GM12878 (cell line): Measurements from ENCODE around the gene SEMA7A. TPM values are rescaled to one million over a fixed set of nuclear protein-coding genes. Genes with fewer than 3 reads are reported as not detected.

Source experiments
- ATAC-seq: fragments of 200-7000 bp; cut with Tn5 transposase; 3 replicates; pipeline ENCODE4 v1.9.1; 2020; ENCODE audit warnings: mild to moderate bottlenecking, moderate library complexity
- BruUV-seq: library from RNA; stranded (reverse); fragments of 400-500 nt; replicated peaks from 2 replicates; lab custom pipeline; 2021; lab: Mats Ljungman, UMichigan
- CTCF ChIA-PET: fragments of 300-600 bp; sonication (Branson Sonifier 250); formaldehyde crosslinking; extraction: SDS; loops from one replicate; lab custom pipeline; 2021; ENCODE audit warnings: inconsistent platforms; lab: Yijun Ruan, JAX
- POLR2A ChIA-PET: fragments of 350-600 bp; formaldehyde crosslinking; extraction: SDS; loops from one replicate; lab custom pipeline; 2021; ENCODE audit warnings: inconsistent platforms; lab: Charles Lee
- RAD21 ChIA-PET: fragments of 300-600 bp; sonication (Branson Sonifier 250); formaldehyde crosslinking; loops from one replicate; lab custom pipeline; 2023; ENCODE audit warnings: antibody characterized with exemption; ENCODE audit not compliant: unreplicated experiment; lab: Charles Lee
- SMC1A ChIA-PET: fragments of 300-600 bp; sonication (Branson Sonifier 250); formaldehyde crosslinking; loops from one replicate; lab custom pipeline; 2023; ENCODE audit not compliant: unreplicated experiment, uncharacterized antibody; lab: Charles Lee
- DNase-seq: peaks from one replicate; pipeline ENCODE4 v3.0.0-alpha.2; 2011; ENCODE audit warnings: low read depth, low spot score
- FAIRE-seq: peaks from 3 replicates; lab custom pipeline; 2011; peaks lifted over from hg19 to GRCh38; lab: Jason Lieb, UNC
- H2AFZ ChIP-seq: 2 replicates; pipeline ENCODE4 v1.6.0; 2011; ENCODE audit warnings: low read depth, low read length, control low read depth; ENCODE audit not compliant: control insufficient read depth
- H3K27ac ChIP-seq: 2 replicates; pipeline ENCODE4 v1.5.1; 2011; ENCODE audit warnings: control low read depth; ENCODE audit not compliant: control insufficient read depth, insufficient read depth
- H3K27me3 ChIP-seq, 2 experiments: replicated peaks in 1 of 2; 2 replicates each; pipeline versions ENCODE4 v1.6.0 to v1.6.1; 2011; ENCODE audit warnings: low read length in 1 of 2; ENCODE audit not compliant: control insufficient read depth in 2 of 2, insufficient read depth in 2 of 2
- H3K36me3 ChIP-seq, 2 experiments: 2 replicates each; pipeline ENCODE4 v1.5.1; 2011; ENCODE audit warnings: low read length in 1 of 2; ENCODE audit not compliant: control insufficient read depth in 2 of 2, insufficient read depth in 2 of 2
- H3K4me1 ChIP-seq: 2 replicates; pipeline ENCODE4 v1.6.1; 2011; ENCODE audit warnings: mild to moderate bottlenecking, low read length, moderate library complexity, mixed read lengths; ENCODE audit not compliant: control insufficient read depth, insufficient read depth
- H3K4me2 ChIP-seq: 2 replicates; pipeline ENCODE4 v1.6.0; 2011; ENCODE audit warnings: control low read depth; ENCODE audit not compliant: control insufficient read depth, insufficient read depth
- H3K4me3 ChIP-seq: fragments of 200-600 bp; sonication (generic); 2 replicates; pipeline ENCODE4 v1.5.1; 2016
- H3K79me2 ChIP-seq: 2 replicates; pipeline ENCODE4 v1.6.0; 2011; ENCODE audit warnings: low read length; ENCODE audit not compliant: control insufficient read depth, insufficient read depth
- H3K9ac ChIP-seq: 2 replicates; pipeline ENCODE4 v1.8.0; 2011; ENCODE audit warnings: low read length, control low read depth, mixed read lengths; ENCODE audit not compliant: control insufficient read depth, insufficient read depth
- H3K9me3 ChIP-seq: replicated peaks from 3 replicates; pipeline ENCODE4 v1.5.1; 2011; ENCODE audit warnings: mild to moderate bottlenecking, low read length; ENCODE audit not compliant: control insufficient read depth, insufficient read depth
- H4K20me1 ChIP-seq: 2 replicates; pipeline ENCODE4 v1.6.0; 2011; ENCODE audit not compliant: control insufficient read depth, insufficient read depth
- ATF7 ChIP-seq: fragments of 450-650 bp; IDR thresholded peaks from 2 replicates; pipeline ENCODE4 v1.6.1; 2016; ENCODE audit warnings: low read depth, mild to moderate bottlenecking
- EED ChIP-seq: sonication (generic); IDR thresholded peaks from 2 replicates; pipeline ENCODE4 v1.6.1; 2016; ENCODE audit warnings: antibody characterized with exemption, low read depth
- ELK1 ChIP-seq: IDR thresholded peaks from 2 replicates; pipeline ENCODE4 v1.6.1; 2012; ENCODE audit warnings: low read depth, low read length, improper control_type of control experiment
- IRF3 ChIP-seq: fragments of 450-650 bp; IDR thresholded peaks from 2 replicates; pipeline ENCODE4 v1.6.1; 2014; ENCODE audit warnings: mild to moderate bottlenecking
- POLR2AphosphoS2 ChIP-seq: IDR thresholded peaks from 2 replicates; pipeline ENCODE4 v1.6.1; 2011; ENCODE audit warnings: low read depth, mild to moderate bottlenecking, low read length, improper control_type of control experiment, moderate library complexity
- PRDM15 ChIP-seq: fragments of 450-650 bp; formaldehyde crosslinking; IDR thresholded peaks from 2 replicates; pipeline ENCODE4 v1.4.0; 2020; ENCODE audit warnings: mild to moderate bottlenecking, moderate library complexity
- SMAD1 ChIP-seq: fragments of 450-650 bp; IDR thresholded peaks from 2 replicates; pipeline ENCODE4 v1.6.1; 2018; ENCODE audit warnings: mild to moderate bottlenecking, low read depth; ENCODE audit not compliant: partially characterized antibody
- TAF1 ChIP-seq: IDR thresholded peaks from 2 replicates; pipeline ENCODE4 v1.6.1; 2011; ENCODE audit warnings: mild to moderate bottlenecking, low read depth, low read length, borderline replicate concordance
- WGBS: methylation state at CpG from one replicate; pipeline ENCODE4 v1.1.6; 2016; ENCODE audit warnings: low lambda C conversion rate; ENCODE audit not compliant: insufficient replicate concordance, insufficient coverage; ENCODE audit errors: missing lambda C conversion rate; 5-methylcytosine and 5-hydroxymethylcytosine counted together
- in situ Hi-C: fragments of 300-500 bp; cut with MboI; formaldehyde crosslinking; loops from 9 replicates; pipeline ENCODE4 v1.14.3; 2018; ENCODE audit warnings: mixed read lengths
- intact Hi-C: fragments of 100-400 bp; cut with micrococcal nuclease; formaldehyde crosslinking; loops from one replicate; pipeline ENCODE4 v1.14.2; 2022; ENCODE audit not compliant: unreplicated experiment
- polyA plus RNA-seq, 11 experiments: library from polyadenylated mRNA; depleted of rRNA in 4 of 11; unstranded in 6 of 11; stranded (reverse) in 5 of 11; fragments of >200 nt; fragmentation: Nextera tagmentation in 4 of 11; fragmentation: Illumina TruSeq in 1 of 11; extraction: Ambion mirVana in 4 of 11; extraction: Trizol in 1 of 11; gene quantifications; 1 replicate in 1 of 11; 2 replicates in 10 of 11; pipeline versions ENCODE4 v1.2.1 to v1.2.3, GENCODE V29; 2011 to 2016; ENCODE audit warnings: inconsistent platforms in 2 of 11, missing spikeins in 2 of 11, low read depth in 1 of 11
- total RNA-seq, 4 experiments: library from RNA; depleted of rRNA in 3 of 4; stranded (reverse); fragments of >200 nt in 3 of 4; fragmentation: Illumina TruSeq in 1 of 4; extraction: Trizol in 1 of 4; gene quantifications; 2 replicates each; pipeline versions ENCODE4 v1.2.1 to v1.2.3, GENCODE V29; 2013 to 2021

SEMA7A gene
- total and polyA plus RNA-seq, 10 of the 15 experiments (the other 5 are each of a cell fraction or from before 2014, with no cell fraction given), result 0.08 to 112 (median 53.5) TPM

- BruUV-seq, result no TSS peak
- intact Hi-C loops, result no loop called here
Observed at GRCh38 chr15:74369756-74370155, 64.0 kb downstream of the SEMA7A start.

More at GRCh38 chr15:74369756-74370155, 64.0 kb downstream of the SEMA7A start:
- no peaks in the 10 kb centered on the region for H3K79me2 ChIP-seq
- FAIRE-seq (no peak), ATAC-seq (no peak), DNase-seq (no peak)
- peaks cover 4 to 5% of the 10 kb centered on the region in 2 experiments; a peak in 3 of 4 replicates for H3K27me3 ChIP-seq
- H3K9ac ChIP-seq, result no peak overlapping the region
- POLR2A ChIA-PET, result no interaction called here
- H3K4me3 ChIP-seq, result no peak overlapping the region
- WGBS, result 71% methylated on average over 2 of the region's 2 CpGs
- in situ Hi-C loops, result no loop called here
- CTCF ChIA-PET, result interaction anchor here (21.7 kb wide), 1 partner anchor 67 kb away, joined by 655 read pairs; the partner anchor contains the start of gene SEMA7A
- no peak overlapping the region for H3K4me2 ChIP-seq
- RAD21 ChIA-PET, result no interaction called here
- H3K4me1 ChIP-seq, result peaks cover 7% of the 10 kb centered on the region
- no peaks in the 10 kb centered on the region for H4K20me1 ChIP-seq
- SMC1A ChIA-PET, result no interaction called here
- H2AFZ ChIP-seq, result no peak overlapping the region
- H3K36me3 ChIP-seq, result no peaks in the 10 kb centered on the region
- H3K9me3 ChIP-seq, result no peaks in the 10 kb centered on the region
- no peak overlapping the region for H3K27ac ChIP-seq
- TF ChIP-seq IRF3 (no peak), EED (no peak), TAF1 (no peak), SMAD1 (no peak), ATF7 (no peak), ELK1 (no peak), POLR2AphosphoS2 (no peak), PRDM15 (no peak)
